Gastrocnemius medialis (tissue), 4 donors: ENCODE measurements around the gene KLF9.

Source experiments
- CTCF ChIP-seq, 5 experiments: fragments of 450-650 bp in 3 of 5; fragments of 200-600 bp in 2 of 5; sonication (generic) in 2 of 5; IDR thresholded peaks in 4 of 5; conservative IDR thresholded peaks in 1 of 5; 1 replicate in 4 of 5; 2 replicates in 1 of 5; pipeline ENCODE4 v1.5.1; 2016 to 2019; ENCODE audit warnings: antibody characterized with exemption in 5 of 5, mild to moderate bottlenecking in 3 of 5, moderate library complexity in 3 of 5
- POLR2A ChIP-seq, 2 donors: fragments of 450-650 bp; IDR thresholded peaks; one replicate each; pipeline ENCODE4 v1.6.1; 2017; ENCODE audit warnings: antibody characterized with exemption in 2 of 2, mild to moderate bottlenecking in 2 of 2, moderate library complexity in 2 of 2

- TF ChIP-seq CTCF (IDR thresholded peaks at IDR 0.05 in 4 of 5, conservative IDR thresholded peaks at IDR 0.05 in 1 of 5), result no peak
- no peak for TF ChIP-seq POLR2A (IDR thresholded peaks at IDR 0.05)
Observed at GRCh38 chr9:70448919-70449318, 34.5 kb upstream of the KLF9 start.
